Islet of Langerhans (tissue), 1 donor: ENCODE data around the gene SCML1.
"Not testable (repeated sequence)": the region's sequence is repeated elsewhere in the genome, so short reads cannot be mapped to it uniquely, and the experiment has no call there.

Source experiments
- FAIRE-seq: peaks from one replicate; lab custom pipeline; 2011; peaks lifted over from hg19 to GRCh38; lab: Jason Lieb, UNC

Gene SCML1

DNA sequence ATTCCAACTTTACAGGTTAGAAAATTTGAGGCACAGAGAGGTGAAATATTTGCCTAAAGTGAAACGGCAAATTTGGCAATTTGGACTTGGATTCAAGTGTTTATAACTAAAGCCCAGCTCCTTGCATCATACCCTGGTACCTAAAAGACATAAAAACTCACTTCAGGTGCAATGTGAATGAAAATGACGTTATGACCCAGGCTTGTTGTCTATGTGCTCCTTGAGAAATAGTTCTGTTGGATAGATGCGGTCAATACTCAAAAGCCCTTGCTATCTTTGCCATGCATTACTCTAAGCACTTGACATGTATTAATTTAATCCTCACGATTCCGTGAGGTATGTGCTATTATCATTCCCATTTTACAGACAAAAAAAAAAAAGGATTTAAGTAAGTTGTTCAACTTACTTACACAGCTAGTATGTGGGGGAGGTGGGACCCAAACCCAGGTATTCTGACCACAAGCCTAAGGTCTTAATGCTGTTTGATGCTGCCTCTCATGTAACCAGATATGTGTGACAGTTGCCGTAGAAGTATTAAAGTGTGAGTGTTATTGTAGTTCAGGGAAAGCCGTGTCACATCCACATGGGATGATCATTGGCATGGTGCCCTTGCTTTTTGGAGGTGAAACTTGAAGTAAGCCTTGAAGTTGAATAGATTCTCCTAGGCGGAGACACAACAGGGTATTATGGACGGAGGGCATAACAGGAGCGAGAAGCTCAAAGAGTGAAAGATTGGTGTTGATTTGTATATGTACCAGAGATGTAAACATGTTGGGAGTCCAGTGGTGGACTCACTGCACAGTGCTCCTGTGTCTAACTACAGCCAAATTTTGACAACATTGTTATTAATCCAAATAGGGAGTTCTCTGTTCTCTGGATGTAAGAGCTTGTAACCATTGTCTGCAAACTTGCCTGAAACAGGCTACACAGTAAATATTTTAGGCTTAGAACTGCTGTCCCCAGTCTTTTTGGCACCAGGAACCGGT, 3.1 kb downstream of the SCML1 start:
- FAIRE-seq, result no peak

DNA sequence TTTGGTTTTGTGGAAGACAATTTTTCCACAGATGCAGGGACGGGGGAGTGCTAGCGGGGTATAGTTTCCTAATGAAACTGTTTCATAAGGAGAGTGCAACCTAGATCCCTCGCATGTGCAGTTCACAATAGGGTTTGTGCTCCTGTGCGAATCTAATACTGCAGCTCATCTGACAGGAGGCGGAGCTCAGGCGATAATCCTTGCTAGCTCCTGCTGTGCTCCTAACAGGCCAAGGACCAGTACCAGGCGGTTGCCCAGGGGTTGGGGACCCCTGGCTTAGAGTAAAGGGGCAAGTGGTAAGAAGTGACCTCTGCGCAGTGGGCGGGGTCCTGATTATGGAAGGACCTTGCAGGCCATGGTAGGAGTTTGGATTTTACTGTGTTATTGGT, 3.8 kb downstream of the SCML1 start:
- no peak for FAIRE-seq

DNA sequence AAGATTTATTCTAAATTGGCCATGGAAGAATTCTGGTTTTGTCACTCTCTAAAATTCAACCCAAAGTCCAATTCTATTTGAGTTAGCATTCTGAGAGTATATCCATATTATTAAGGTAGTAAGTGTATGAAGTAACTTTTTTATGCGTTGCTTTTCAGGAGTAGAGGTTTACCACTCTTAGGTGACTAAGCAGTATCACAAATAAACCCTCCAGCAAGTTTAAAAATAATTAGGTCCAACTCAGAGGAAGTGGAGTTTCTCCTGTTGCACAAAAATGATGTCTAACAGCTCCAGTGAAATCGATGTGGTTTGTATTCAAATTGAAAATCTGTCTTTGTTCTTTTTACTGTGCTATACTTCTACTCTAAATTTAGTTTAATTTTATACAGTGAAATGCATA, 6.6 kb downstream of the SCML1 start:
- FAIRE-seq, result no peak

DNA sequence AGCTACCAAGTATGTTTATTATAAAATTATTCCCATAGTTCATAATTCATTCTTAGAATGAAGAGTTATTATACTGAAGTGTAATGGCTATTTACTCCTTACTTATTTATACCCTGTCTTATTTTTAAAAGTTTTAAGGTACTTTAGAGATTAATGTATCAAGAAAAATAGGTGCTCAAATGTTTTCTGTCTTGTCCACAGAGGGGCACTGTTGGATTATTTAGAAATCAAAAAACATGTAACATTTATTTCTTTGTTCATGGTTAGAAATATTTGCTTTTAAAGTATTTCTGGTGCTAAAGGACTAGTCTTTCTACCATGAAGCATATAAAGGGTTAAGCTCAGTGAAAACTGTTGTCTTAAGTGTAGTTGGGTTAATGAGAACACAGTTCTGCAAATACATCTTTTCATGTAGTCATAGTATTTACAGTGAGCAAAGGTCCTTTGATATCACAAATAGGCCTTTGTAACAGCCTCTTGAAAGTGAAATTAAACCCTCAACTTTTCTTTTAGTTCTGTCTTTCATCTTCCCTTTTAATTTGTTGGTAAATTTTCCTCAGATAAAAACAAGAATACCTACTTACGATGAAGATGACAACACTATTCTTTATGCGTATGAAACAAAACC, 7.7 kb downstream of the SCML1 start:
- FAIRE-seq, result peak; percentile 100

DNA sequence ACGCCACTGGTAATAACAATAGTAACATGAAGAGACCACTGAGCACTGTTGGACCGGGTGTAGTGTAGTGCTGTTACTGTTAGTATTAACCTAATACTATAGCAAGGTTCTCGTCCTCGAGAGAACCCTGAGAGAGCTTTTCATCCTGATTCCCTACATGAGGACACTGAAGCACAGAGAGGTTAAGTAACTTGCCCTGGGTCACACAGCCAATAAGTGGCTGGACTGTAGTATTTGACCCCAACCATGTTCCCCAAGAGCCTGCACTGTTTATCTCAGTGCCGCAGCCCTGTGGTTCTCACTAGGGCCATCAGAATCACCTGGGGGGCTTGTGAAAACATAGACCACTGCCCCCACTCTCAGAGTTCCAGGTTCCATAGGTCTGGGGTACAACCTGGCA, 10.4 kb downstream of the SCML1 start:
- no peak for FAIRE-seq

DNA sequence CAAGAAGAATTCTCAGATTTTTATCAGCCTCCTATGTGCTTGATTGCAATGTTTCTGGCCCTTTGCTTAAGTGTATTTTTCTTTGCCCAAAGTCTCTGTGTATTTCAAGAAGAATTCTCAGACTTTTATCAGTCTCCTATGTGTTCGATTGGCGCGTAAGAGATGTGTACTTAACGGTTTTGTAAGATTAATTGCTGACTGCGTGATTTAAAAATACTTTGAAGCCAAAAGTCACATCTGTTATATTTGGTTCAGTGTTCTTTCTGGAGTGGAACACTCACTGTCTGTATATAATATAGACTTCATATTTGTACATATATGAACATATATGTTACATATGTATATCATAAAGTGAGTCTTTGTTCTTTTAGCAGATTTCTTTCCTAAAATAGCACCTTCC, 11.4 kb downstream of the SCML1 start:
- no peak for FAIRE-seq

DNA sequence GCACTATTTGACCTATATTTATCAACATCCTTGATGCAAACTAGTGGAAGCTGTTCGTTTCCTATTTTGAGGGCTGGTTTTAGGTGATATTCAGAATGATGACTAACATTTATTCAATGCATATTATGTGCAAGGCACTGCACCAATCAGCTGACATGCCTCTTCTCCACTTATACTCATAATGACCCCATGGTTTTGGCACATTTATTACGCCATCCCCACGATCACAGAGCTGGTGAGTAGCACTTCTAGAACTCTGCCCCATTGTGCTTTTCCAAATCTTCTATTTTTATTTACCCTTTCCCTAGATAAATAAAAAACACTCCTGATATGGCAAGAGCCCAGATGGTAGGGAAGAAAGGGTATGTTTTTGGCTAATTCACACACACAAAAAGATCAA, 13.1 kb downstream of the SCML1 start:
- FAIRE-seq, result no peak

DNA sequence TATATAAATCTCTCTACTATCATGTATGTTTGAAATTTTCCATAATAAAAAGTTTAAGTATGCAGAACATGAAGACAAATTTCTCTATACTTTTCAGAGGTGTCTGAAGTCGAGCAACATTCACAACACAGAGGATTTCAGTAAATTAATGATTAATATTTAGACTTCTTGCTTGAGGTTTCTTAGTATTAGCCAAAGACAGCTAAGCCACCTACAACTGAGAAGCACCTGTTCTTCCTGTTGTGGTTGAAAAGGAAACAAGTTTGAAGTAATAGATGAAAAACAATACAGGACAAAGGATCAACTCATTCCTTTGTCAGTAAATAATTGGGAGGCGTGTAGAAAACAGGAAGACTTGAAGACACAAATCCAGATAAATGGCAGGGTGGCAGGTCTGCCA, 21.1 kb downstream of the SCML1 start:
- FAIRE-seq, result no peak

DNA sequence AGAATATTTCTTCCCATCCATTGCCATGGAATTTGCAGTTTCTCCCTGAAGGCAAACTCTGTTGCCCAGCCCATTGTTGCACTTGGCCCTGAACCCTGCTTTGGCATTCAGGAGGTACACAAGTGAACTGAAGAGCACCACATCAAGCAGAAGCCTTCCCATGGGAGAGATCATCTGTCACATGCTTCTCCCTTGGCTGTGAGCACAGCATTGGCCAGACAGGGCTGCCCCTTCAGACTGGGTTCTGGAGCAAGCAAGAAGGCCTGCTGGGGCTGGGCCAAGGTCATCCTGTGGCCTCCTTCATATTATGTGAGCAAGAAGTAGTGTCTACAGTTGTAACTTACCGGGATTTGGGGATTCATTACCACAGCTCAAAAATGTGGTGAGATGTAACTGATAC, 22.7 kb downstream of the SCML1 start:
- FAIRE-seq, result no peak

DNA sequence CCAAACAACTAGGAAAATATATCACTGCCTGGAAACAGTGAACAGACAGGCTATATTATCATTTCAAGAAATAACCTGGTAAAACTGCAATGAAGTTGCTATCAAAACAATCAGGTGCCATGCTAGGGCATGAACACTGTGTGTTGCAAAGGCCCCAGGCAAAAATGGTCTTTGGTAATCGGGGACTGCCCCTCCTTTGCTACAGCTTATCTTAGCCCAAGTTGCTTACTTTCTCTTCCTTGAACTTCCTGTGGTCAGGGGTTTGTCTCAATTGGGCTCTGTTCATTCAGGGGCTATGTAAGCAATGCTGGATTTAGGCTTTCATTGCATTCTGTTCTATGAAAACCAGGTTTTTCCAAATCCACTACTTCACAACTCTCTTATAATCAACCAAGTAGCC, 30.4 kb downstream of the SCML1 start:
- no peak for FAIRE-seq

DNA sequence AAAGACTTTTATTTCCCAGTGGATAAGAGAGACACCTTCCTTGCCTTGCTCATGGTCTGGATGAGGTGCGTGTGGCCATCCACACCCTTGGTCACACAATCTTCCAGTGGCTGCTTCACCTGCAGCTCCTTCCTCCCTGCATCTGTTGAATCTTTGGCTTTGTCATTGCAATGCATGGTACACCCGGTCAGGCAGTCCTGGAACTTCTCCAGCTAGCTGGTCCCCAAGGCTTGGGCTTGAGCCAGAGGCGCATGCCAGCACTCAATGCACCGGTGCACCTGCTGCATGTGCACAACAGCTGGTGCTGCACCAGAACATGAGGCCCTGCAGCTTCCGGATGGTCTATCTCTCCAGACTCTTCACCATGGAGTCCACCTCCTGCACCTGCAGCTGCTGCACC, 31.7 kb downstream of the SCML1 start:
- FAIRE-seq, result no peak

DNA sequence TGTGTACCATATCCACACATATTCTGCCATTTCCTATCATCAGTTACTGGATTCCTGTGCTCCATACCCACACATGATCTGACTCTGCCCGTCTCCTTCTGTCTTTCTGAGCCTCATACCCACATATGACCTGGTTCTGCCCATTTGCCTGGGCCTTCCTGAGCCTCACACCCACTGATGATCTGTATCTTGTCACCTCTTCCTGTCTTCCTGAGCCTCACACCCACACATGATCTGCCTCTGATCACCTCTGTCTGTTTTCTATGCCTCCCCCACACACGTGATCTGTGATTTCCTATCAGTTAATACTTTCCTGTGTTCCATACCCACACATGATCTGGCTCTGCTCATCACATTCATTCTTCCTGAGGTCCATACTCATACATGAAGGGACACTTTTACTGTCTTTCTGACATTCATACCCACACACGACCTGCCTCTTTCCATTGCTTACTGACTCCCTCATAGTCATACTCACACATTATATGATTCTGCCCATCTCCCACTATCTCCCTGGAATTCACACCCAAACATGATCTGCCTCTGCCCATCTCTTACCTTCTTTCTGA, 32.5 kb downstream of the SCML1 start:
- FAIRE-seq, result no peak

DNA sequence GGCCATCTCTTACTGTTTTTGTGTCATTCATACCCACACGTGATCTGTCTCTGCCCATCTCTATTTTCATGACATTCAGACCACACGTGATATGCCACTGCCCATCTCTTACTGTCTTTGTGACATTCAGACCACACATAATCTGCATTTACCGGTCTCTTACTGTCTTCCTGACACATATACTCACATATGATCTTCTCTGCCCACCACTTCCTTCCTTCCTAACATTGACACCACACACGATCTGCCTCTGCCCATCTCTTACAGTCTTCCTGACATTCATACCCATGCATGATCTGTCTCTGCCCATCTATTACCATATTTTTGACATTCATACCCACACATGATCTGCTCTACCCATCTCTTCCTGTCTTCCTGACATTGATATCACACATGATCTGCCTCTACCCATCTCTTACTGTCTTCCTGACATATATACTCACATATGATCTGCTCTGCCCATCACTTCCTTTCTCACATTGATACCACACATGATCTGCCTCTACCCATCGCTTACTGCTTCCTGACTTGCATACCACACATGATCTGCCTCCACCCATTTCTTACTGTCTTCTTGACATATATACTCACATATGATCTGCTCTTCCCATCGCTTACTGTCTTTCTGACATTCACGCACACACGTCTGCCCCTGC, 36.1 kb downstream of the SCML1 start:
- FAIRE-seq, result no peak

DNA sequence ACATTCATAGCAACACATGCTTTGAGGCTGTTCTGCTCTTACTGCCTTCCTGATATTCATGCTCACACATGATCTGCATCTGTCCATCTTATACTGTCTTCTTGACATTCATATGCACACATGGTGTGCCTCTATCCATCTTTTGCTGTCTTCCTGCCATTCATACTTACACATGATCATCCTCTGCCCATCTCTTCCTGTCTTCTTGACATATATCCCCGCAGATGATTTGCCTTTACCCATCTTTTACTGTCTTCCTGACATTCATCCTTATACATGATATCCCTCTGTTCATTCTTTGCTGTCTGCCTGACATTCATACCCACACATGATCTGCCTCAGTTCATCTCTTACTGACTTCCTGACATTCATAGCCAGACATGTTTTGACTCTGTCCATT, 36.8 kb downstream of the SCML1 start:
- FAIRE-seq, result no peak

DNA sequence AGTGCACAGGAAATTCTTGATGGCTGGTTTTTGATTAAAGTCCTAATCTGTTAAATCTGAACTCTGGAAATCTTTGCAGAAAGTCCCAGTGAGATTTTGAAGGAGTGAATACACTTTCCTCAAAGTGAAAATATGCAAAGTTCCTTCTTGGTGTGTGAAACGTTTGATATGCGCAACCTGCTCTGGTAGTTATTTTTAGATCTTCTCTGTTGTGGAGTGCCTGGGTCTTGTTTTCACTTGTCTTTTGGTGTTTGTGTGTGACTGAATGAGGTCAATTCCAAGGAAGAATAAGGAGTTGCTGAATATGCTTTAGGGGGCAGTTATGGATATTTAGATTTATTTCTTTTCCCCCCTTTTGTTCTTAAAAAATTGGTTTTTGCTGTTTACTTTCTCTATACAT, 41.7 kb downstream of the SCML1 start:
- FAIRE-seq, result no peak

DNA sequence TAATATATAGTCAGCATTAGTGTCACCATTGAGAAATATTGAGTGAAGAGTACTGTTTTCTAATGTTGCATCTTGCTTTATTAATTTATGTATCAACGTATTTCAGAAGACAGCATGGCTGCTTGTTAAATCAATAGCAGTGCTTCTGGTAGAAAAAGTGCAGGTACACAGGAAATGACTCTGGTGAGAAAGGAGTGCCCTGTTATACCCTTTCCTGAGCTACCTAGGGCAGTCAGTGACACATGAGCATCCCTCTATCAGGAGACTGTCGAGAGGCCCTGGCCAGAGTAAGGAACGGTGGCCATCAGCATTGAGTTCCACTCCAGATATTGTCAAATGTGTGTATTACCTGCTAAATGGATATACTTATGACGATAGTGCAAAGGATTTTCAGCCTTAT, 42.1 kb downstream of the SCML1 start:
- FAIRE-seq, result no peak

DNA sequence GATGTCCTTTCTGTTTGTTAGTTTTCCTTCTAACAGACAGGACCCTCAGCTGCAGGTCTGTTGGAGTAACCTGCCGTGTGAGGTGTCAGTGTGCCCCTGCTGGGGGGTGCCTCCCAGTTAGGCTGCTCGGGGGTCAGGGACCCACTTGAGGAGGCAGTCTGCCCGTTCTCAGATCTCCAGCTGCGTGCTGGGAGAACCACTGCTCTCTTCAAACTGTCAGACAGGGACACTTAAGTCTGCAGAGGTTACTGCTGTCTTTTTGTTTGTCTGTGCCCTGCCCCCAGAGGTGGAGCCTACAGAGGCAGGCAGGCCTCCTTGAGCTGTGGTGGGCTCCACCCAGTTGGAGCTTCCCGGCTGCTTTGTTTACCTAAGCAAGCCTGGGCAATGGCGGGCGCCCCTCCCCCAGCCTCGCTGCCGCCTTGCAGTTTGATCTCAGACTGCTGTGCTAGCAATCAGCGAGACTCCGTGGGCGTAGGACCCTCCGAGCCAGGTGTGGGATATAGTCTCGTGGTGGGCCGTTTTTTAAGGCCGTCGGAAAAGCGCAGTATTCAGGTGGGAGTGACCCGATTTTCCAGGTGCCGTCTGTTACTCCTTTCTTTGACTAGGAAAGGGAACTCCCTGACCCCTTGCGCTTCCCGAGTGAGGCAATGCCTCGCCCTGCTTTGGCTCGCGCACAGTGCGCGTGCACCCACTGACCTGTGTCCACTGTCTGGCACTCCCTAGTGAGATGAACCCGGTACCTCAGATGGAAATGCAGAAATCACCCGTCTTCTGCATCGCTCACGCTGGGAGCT, 49.5 kb downstream of the SCML1 start:
- FAIRE-seq, result not testable (repeated sequence)

DNA sequence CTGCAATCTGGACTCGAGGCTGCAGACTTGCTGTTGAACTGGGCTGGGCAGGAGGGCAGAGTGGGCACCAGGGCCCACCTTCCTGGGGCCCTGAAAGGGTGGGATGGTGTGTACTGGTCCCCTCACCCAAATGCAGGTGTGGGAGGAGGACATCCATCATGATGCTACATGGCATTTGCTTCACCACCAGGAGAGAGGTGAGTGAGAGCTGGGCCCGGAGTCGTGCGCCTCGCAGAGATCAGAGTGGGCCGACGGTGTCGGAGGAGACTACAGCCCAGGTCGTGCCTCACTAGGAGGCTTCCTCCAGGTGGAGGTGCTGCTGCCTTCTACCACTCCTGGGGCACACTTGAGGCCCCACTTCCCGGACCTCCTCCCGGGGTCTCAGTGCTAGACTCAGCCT, 50.3 kb downstream of the SCML1 start:
- FAIRE-seq, result no peak

DNA sequence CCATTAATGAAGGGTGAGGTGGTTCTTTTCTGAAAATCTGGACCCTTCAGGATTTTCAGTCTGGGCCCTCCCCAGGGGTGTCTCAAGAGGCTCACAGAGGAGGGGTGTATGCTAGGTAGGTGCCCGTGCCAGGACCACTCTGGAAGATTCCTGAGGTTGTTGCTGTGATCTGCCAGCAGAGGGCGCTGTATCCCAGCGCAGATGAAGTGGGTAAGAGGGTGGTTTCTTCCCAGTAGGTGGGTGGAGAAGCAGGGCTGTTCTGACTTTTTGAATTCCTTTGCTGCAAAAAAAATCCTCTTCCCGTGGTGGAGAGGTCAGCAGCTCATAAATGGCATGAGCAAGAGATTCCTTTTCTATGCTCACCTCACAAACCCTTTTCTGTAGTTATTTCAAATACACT, 51.1 kb downstream of the SCML1 start:
- no peak for FAIRE-seq

DNA sequence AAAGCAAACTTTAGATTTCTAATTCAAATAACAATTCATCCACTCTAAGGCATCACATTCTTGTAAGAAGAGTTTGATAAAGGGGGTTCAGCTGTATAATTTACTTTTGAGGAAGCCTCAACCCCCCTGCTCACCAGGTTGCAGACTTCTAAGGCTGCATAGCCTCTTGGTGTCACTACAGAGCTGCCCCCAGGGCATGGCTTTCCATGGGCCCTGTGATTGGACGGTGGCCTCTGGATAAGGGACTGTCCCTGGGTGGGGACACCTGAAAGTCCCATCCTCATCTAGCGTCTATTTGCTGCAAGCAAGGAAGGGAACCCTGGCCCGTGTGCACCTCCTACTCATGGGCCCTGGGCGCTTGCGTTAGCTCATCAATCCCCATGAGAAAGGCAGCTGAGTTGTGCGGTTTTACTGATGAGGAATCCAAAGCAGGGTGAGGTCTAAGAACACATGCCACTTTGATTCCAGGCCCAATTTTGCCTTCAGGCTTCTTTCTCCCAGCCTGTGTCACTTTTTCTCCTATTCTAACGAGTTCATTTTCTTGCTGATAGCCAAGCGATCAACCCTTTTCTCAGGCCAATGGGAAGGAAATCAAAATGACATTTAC, 51.8 kb downstream of the SCML1 start:
- no peak for FAIRE-seq

DNA sequence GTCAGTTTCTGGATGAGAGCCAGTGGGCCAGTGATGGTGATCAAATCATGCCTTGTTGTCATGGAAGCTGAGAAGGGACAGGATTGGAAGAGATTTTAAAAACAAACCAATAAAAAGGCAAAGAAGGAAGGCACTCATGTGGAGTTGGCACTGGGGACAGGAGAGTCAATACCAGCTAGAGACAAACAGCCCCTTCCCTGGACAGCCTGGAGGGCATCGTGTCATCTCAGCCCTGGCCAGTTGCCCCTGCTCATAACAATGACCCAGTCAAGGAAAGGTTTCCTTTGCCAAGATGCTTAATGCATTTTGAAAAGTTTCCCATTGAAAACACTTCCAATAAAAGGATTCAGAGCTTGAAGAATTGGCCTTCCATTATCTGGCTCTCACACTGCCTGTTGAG, 55.5 kb downstream of the SCML1 start:
- FAIRE-seq, result no peak

DNA sequence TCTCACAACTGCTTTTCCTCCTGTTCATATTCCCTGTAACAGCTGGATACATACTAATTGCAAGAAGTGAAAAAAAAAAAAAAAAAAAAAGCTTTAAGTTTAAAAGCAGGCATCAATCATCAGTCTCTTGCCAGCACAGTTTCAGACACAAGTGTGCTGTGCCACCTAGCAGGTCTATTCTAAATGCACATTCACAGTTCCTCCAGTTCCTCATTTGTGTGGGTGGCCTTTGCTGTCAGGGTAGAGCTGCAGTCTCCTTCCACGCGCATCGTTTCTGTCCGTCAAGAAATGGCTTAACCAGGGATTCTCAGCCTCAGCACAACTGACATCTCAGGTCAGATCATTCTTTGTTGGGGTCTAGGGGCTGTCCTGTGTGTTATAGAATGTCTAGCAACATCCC, 61.6 kb downstream of the SCML1 start:
- no peak for FAIRE-seq
